ENCODE data around the gene NGFR. TPM values are rescaled to one million over a fixed set of nuclear protein-coding genes. Genes with fewer than 3 reads are reported as not detected.

Gene NGFR
- total RNA-seq, 4 donors from 2014 or later = 1.8 to 47.9 (median 9.9) TPM

GRCh38 chr17:49486012-49486641 is 9.0 kb upstream of the NGFR start:
- Histone ChIP-seq H3K27ac (no peak overlapping the region), H3K4me1 (no peaks in the 10 kb centered on the region), H3K9me3 (no peaks in the 10 kb centered on the region), H3K4me3 (no peak overlapping the region), H3K27me3 (no peaks in the 10 kb centered on the region), H3K36me3 (no peaks in the 10 kb centered on the region)
- TF ChIP-seq CTCF (IDR thresholded peaks at IDR 0.05) = no peak
- no peak for TF ChIP-seq POLR2A (IDR thresholded peaks at IDR 0.05)
- DNase-seq = peak in 1 of 2 donors; percentile 27
- intact Hi-C loops (cut with DNase I; ENCODE audit: low total_unique reads) = no loop called here

GRCh38 chr17:49487183-49487582 is 7.9 kb upstream of the NGFR start:
- no peak for DNase-seq
- Histone ChIP-seq H3K4me3 (no peak overlapping the region), H3K27ac (no peak overlapping the region), H3K27me3 (no peaks in the 10 kb centered on the region), H3K36me3 (no peaks in the 10 kb centered on the region), H3K4me1 (no peaks in the 10 kb centered on the region), H3K9me3 (no peaks in the 10 kb centered on the region)
- no peak for TF ChIP-seq POLR2A (IDR thresholded peaks at IDR 0.05)
- no peak for TF ChIP-seq CTCF (IDR thresholded peaks at IDR 0.05)
- intact Hi-C loops (cut with DNase I; ENCODE audit: low total_unique reads) = no loop called here

DNA sequence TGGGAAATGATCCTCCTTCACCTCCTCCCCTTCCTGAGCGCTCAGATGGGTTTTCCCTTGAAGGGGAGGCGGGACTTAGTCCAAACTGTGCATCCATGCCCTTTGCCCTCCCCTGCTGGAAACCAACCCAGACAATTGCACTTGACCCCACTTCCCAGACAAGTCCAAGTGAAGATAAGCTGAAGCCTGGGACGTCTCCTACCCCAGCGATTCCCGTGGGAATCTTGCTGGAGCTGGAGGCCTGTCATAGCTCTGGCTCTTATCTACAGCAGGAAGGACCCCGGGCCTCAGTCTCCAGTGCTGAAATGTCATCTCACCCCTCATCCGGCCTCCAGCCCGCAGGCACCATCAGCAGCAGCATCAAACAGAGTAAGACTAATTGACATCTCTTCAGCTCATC is 6.5 kb upstream of the NGFR start:
- H3K27me3 ChIP-seq = no peaks in the 10 kb centered on the region
- H3K27ac ChIP-seq = no peak overlapping the region
- DNase-seq = no peak
- H3K36me3 ChIP-seq = no peaks in the 10 kb centered on the region
- no peaks in the 10 kb centered on the region for H3K9me3 ChIP-seq
- no peak overlapping the region for H3K4me3 ChIP-seq
- intact Hi-C loops (cut with DNase I; ENCODE audit: low total_unique reads) = no loop called here
- TF ChIP-seq POLR2A (IDR thresholded peaks at IDR 0.05) (no peak), CTCF (IDR thresholded peaks at IDR 0.05) (no peak)
- H3K4me1 ChIP-seq = no peaks in the 10 kb centered on the region

DNA sequence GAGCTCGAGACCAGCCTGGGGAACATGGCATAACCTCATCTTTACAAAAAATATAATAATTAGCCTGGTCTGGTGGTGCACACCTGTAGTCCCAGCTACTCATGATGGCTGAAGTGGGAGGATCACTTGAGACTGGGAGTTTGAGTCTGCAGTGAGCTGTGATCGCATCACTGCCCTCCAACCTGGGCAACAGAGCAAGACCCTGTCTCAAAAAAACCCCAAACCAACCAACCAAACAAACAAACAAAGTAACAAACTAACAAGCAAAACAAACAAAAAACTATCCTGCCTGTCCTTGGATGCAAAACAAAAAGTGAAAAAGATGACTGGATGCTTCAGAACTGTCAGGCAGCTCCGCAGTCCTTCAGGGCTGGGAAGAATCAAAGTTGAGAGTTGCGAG is 5.7 kb upstream of the NGFR start:
- H3K36me3 ChIP-seq = no peaks in the 10 kb centered on the region
- no peaks in the 10 kb centered on the region for H3K27me3 ChIP-seq
- TF ChIP-seq CTCF (IDR thresholded peaks at IDR 0.05) (no peak), POLR2A (IDR thresholded peaks at IDR 0.05) (no peak)
- H3K27ac ChIP-seq = no peak overlapping the region
- intact Hi-C loops (cut with DNase I; ENCODE audit: low total_unique reads) = no loop called here
- no peaks in the 10 kb centered on the region for H3K9me3 ChIP-seq
- no peaks in the 10 kb centered on the region for H3K4me1 ChIP-seq
- no peak overlapping the region for H3K4me3 ChIP-seq
- no peak for DNase-seq

DNA sequence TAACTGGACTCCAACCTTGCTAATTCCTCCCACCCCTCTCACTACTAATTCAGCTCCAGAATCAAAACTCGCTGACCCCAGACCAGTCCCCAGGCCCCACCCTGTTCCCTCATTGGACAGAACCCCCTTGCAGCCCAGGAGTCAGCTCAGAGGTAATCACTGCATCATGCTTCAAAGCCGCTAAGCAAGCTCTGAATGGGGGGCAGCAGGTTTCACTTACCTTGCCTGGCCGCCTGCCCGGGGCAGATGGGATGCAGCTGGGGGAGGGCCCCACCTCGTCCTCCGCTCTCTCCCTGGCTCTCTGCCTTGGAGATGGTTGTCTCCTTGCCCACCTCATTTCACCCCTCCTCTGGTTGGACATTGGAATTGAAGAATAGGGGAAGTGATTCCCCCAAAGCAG is 4.8 kb upstream of the NGFR start:
- Histone ChIP-seq H3K9me3 (no peaks in the 10 kb centered on the region), H3K4me3 (no peak overlapping the region), H3K4me1 (no peaks in the 10 kb centered on the region), H3K27ac (no peak overlapping the region), H3K36me3 (no peaks in the 10 kb centered on the region), H3K27me3 (no peaks in the 10 kb centered on the region)
- intact Hi-C loops (cut with DNase I; ENCODE audit: low total_unique reads) = no loop called here
- no peak for DNase-seq
- TF ChIP-seq POLR2A (IDR thresholded peaks at IDR 0.05) = no peak
- no peak for TF ChIP-seq CTCF (IDR thresholded peaks at IDR 0.05)
